Osteoblast (primary cell): Measurements from ENCODE around the gene RAC2. TPM values are rescaled to one million over a fixed set of nuclear protein-coding genes. Genes with fewer than 3 reads are reported as not detected.

Experiments used
- DNase-seq: peaks from one replicate; pipeline ENCODE4 v3.0.0; 2011; ENCODE audit warnings: low spot score, mixed read lengths; ENCODE audit not compliant: insufficient read length; ENCODE audit errors: missing footprints
- H2AFZ ChIP-seq: 2 replicates; pipeline ENCODE4 v1.6.0; 2011; ENCODE audit warnings: mild to moderate bottlenecking, low read length
- H3K27ac ChIP-seq: 2 replicates; pipeline ENCODE4 v1.5.1; 2011; ENCODE audit warnings: mild to moderate bottlenecking, low read depth, low read length, moderate library complexity
- H3K27me3 ChIP-seq: 2 replicates; pipeline ENCODE4 v1.6.0; 2012; ENCODE audit warnings: mild to moderate bottlenecking, control low read depth, inconsistent platforms, low read length, moderate library complexity; ENCODE audit not compliant: insufficient read depth
- H3K36me3 ChIP-seq: 2 replicates; pipeline ENCODE4 v1.5.1; 2011; ENCODE audit warnings: mild to moderate bottlenecking, low read length, control low read depth, moderate library complexity; ENCODE audit not compliant: insufficient read depth
- H3K4me1 ChIP-seq: 2 replicates; pipeline ENCODE4 v1.5.1; 2011; ENCODE audit warnings: mild to moderate bottlenecking, low read length, control low read depth, moderate library complexity; ENCODE audit not compliant: insufficient read depth
- H3K4me2 ChIP-seq: 2 replicates; pipeline ENCODE4 v1.6.0; 2011; ENCODE audit warnings: mild to moderate bottlenecking, low read length; ENCODE audit not compliant: insufficient read depth
- H3K4me3 ChIP-seq: fragments of 200-600 bp; sonication (generic); 3 replicates; pipeline ENCODE4 v1.5.1; 2012; ENCODE audit warnings: mild to moderate bottlenecking, low read length, inconsistent platforms; ENCODE audit not compliant: insufficient read depth
- H3K79me2 ChIP-seq: 2 replicates; pipeline ENCODE4 v1.6.0; 2012; ENCODE audit warnings: mild to moderate bottlenecking, low read length, control low read depth, inconsistent platforms; ENCODE audit not compliant: insufficient read depth
- H3K9me3 ChIP-seq: 2 replicates; pipeline ENCODE4 v1.5.1; 2011; ENCODE audit warnings: low read depth, low read length, control low read depth
- H4K20me1 ChIP-seq: 2 replicates; pipeline ENCODE4 v1.6.0; 2012; ENCODE audit warnings: mild to moderate bottlenecking, low read length, control low read depth; ENCODE audit not compliant: insufficient read depth
- CTCF ChIP-seq: IDR thresholded peaks from 2 replicates; pipeline ENCODE4 v1.5.1; 2011; ENCODE audit warnings: mild to moderate bottlenecking, low read depth, low read length, moderate library complexity; ENCODE audit errors: extremely low read depth
- total RNA-seq: library from RNA; depleted of rRNA; stranded (reverse); fragments of >200 nt; gene quantifications from 2 replicates; pipeline ENCODE4 v1.2.3, GENCODE V29; 2012

RAC2 gene
- total RNA-seq, 1 donor = 14.5 TPM

GRCh38 chr22:37199760-37200108 is 44.3 kb downstream of the RAC2 start:
- no peaks in the 10 kb centered on the region for H3K36me3 ChIP-seq
- TF ChIP-seq CTCF = no peak
- H3K4me2 ChIP-seq = peak overlapping the region; percentile 96
- no peak overlapping the region for H3K27ac ChIP-seq
- H4K20me1 ChIP-seq = peaks cover 12% of the 10 kb centered on the region
- no peaks in the 10 kb centered on the region for H3K79me2 ChIP-seq
- H3K27me3 ChIP-seq = no peaks in the 10 kb centered on the region
- H3K4me3 ChIP-seq = peak overlapping the region; percentile 78
- peak; percentile 86 for DNase-seq
- no peaks in the 10 kb centered on the region for H3K9me3 ChIP-seq
- peaks cover 32% of the 10 kb centered on the region for H3K4me1 ChIP-seq
- H2AFZ ChIP-seq = peak overlapping the region; percentile 96

- H3K4me2 ChIP-seq = peak overlapping the region; percentile 96
- peak; percentile 83 for TF ChIP-seq CTCF
- no peaks in the 10 kb centered on the region for H3K36me3 ChIP-seq
- DNase-seq = peak; percentile 99
- H4K20me1 ChIP-seq = peaks cover 12% of the 10 kb centered on the region
- H3K9me3 ChIP-seq = no peaks in the 10 kb centered on the region
- H2AFZ ChIP-seq = peak overlapping the region; percentile 96
- no peaks in the 10 kb centered on the region for H3K79me2 ChIP-seq
- H3K4me1 ChIP-seq = peaks cover 32% of the 10 kb centered on the region
- H3K27ac ChIP-seq = peak overlapping the region; percentile 61
- peak overlapping the region; percentile 78 for H3K4me3 ChIP-seq
- no peaks in the 10 kb centered on the region for H3K27me3 ChIP-seq
Measured at GRCh38 chr22:37199103-37199759, 44.8 kb downstream of the RAC2 start.

- peak; percentile 96 for DNase-seq
- peaks cover 34% of the 10 kb centered on the region for H3K4me1 ChIP-seq
- peak overlapping the region; percentile 94 for H2AFZ ChIP-seq
- no peaks in the 10 kb centered on the region for H3K9me3 ChIP-seq
- H3K4me2 ChIP-seq = peak overlapping the region; percentile 96
- no peaks in the 10 kb centered on the region for H3K27me3 ChIP-seq
- H3K4me3 ChIP-seq = peak overlapping the region; percentile 78
- TF ChIP-seq CTCF = peak; percentile 55
- peaks cover 12% of the 10 kb centered on the region for H4K20me1 ChIP-seq
- H3K79me2 ChIP-seq = no peaks in the 10 kb centered on the region
- peak overlapping the region; percentile 61 for H3K27ac ChIP-seq
- no peaks in the 10 kb centered on the region for H3K36me3 ChIP-seq
Measured at GRCh38 chr22:37198258-37199102, 45.6 kb downstream of the RAC2 start.
